Keratinocyte (primary cell): ENCODE results near the gene DSCAML1.

Experiments used
- CTCF ChIP-seq, 3 experiments: IDR thresholded peaks in 1 of 3; conservative IDR thresholded peaks in 1 of 3; optimal IDR thresholded peaks in 1 of 3; 2 replicates in 2 of 3; 3 replicates in 1 of 3; pipeline versions ENCODE3 to v1.5.1; 2011; ENCODE audit warnings: low read length in 3 of 3, mild to moderate bottlenecking in 3 of 3, moderate library complexity in 2 of 3, control low read depth in 1 of 3, inconsistent platforms in 1 of 3; ENCODE audit not compliant: insufficient read depth in 2 of 3; ENCODE audit errors: extremely low read depth in 1 of 3
- EZH2 ChIP-seq: IDR thresholded peaks from one replicate; pipeline ENCODE4 v1.6.1; 2012; ENCODE audit warnings: inconsistent platforms, mild to moderate bottlenecking, low read length, moderate library complexity

GRCh38 chr11:117535850-117536411 is 261.1 kb downstream of the DSCAML1 start:
- no peak for TF ChIP-seq CTCF (optimal IDR thresholded peaks at IDR 0.05 in 1 of 3, IDR thresholded peaks at IDR 0.05 in 1 of 3, conservative IDR thresholded peaks at IDR 0.05 in 1 of 3; ENCODE audit: extremely low read depth in 1 of 3, insufficient read depth in 2 of 3, low read length in 3 of 3)
- no peak for TF ChIP-seq EZH2
